GM23338 (cell line): ENCODE measurements around the gene SUSD4.
"Not testable (repeated sequence)": the region's sequence is repeated elsewhere in the genome, so short reads cannot be mapped to it uniquely, and the experiment has no call there.

ENCODE experiments used
- CREB1 ChIP-seq: fragments of 250-450 bp; sonication (Bioruptor Pico); IDR thresholded peaks from 2 replicates; pipeline ENCODE4 v1.5.0; 2020; ENCODE audit warnings: low read depth, mild to moderate bottlenecking, moderate library complexity
- EZH2 ChIP-seq: fragments of 200-600 bp; sonication (generic); IDR thresholded peaks from one replicate; pipeline ENCODE4 v1.8.0; 2017; ENCODE audit warnings: antibody characterized with exemption, mild to moderate bottlenecking, low read depth; ENCODE audit not compliant: unreplicated experiment
- EZH2phosphoT487 ChIP-seq: fragments of 200-600 bp; sonication (generic); IDR thresholded peaks from one replicate; pipeline ENCODE4 v1.8.1; 2018; ENCODE audit warnings: antibody characterized with exemption; ENCODE audit not compliant: unreplicated experiment
- JUNB ChIP-seq: IDR thresholded peaks from one replicate; pipeline ENCODE4 v1.6.1; 2016; ENCODE audit warnings: antibody characterized with exemption; ENCODE audit not compliant: unreplicated experiment
- POLR2AphosphoS5 ChIP-seq: IDR thresholded peaks from 2 replicates; pipeline ENCODE4 v1.6.1; 2016; ENCODE audit warnings: antibody characterized with exemption, low read depth
- STAT1 ChIP-seq: IDR thresholded peaks from one replicate; pipeline ENCODE4 v1.6.1; 2016; ENCODE audit warnings: antibody characterized with exemption; ENCODE audit not compliant: unreplicated experiment
- ZNF331 ChIP-seq: fragments of 250-450 bp; sonication (Bioruptor Pico); IDR thresholded peaks from 2 replicates; pipeline ENCODE4 v1.5.0; 2020; ENCODE audit warnings: low read depth, mild to moderate bottlenecking, moderate library complexity
- TF ChIP-seq, protein P1 (sequence below), 2 experiments: fragments of 200-600 bp in 1 of 2; sonication (generic) in 1 of 2; conservative IDR thresholded peaks; 2 replicates each; pipeline versions ENCODE4 v1.5.1 to v1.6.1; 2016 to 2017; ENCODE audit warnings: antibody characterized with exemption in 2 of 2, low read depth in 2 of 2, mild to moderate bottlenecking in 2 of 2, moderate library complexity in 1 of 2

DNA sequence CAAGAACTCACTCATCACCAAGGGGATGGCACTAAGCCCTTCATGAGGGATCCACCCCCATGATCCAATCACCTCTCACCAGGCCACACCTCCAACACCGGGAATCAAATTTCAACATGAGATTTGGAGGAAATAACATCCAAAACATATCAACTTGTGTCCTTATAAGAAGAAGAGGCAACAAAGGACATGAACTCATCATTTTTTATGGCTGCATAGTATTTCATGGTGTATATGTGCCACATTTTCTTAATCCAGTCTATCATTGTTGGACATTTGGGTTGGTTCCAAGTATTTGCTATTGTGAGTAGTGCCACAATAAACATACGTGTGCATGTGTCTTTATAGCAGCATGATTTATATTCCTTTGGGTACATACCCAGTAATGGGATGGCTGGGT lies 112.6 kb downstream of the SUSD4 start:
- TF ChIP-seq, protein P1, sequence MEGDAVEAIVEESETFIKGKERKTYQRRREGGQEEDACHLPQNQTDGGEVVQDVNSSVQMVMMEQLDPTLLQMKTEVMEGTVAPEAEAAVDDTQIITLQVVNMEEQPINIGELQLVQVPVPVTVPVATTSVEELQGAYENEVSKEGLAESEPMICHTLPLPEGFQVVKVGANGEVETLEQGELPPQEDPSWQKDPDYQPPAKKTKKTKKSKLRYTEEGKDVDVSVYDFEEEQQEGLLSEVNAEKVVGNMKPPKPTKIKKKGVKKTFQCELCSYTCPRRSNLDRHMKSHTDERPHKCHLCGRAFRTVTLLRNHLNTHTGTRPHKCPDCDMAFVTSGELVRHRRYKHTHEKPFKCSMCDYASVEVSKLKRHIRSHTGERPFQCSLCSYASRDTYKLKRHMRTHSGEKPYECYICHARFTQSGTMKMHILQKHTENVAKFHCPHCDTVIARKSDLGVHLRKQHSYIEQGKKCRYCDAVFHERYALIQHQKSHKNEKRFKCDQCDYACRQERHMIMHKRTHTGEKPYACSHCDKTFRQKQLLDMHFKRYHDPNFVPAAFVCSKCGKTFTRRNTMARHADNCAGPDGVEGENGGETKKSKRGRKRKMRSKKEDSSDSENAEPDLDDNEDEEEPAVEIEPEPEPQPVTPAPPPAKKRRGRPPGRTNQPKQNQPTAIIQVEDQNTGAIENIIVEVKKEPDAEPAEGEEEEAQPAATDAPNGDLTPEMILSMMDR (conservative IDR thresholded peaks at IDR 0.05; ENCODE audit: low read depth in 2 of 2), result not testable (repeated sequence)
- TF ChIP-seq STAT1; EZH2; POLR2AphosphoS5; CREB1; JUNB; ZNF331 (CRISPR knock-in tag); EZH2phosphoT487: not testable (repeated sequence)
